Left renal pelvis (tissue), 4 donors: Measurements from ENCODE around the gene PTGES3L. TPM values are rescaled to one million over a fixed set of nuclear protein-coding genes. Genes with fewer than 3 reads are reported as not detected.
"Not testable (repeated sequence)": the region's sequence is repeated elsewhere in the genome, so short reads cannot be mapped to it uniquely, and the experiment has no call there.

Source experiments
- DNase-seq, 4 donors: peaks; one replicate each; pipeline ENCODE4 v3.0.0-alpha.2; 2013; ENCODE audit warnings: low read depth in 4 of 4, low spot score in 3 of 4
- polyA plus RNA-seq, 4 donors: library from polyadenylated mRNA; unstranded; fragments of 120-200 nt; gene quantifications; one replicate each; pipeline ENCODE4 v1.2.1, GENCODE V29; 2013; ENCODE audit not compliant: insufficient read length in 4 of 4

The PTGES3L gene
- polyA plus RNA-seq, 4 donors, result 1.00 to 3.0 (median 1.9) TPM

GRCh38 chr17:42985225-42985624, 5.3 kb upstream of the PTGES3L start:
- no peak for DNase-seq

GRCh38 chr17:42982266-42982665, 2.4 kb upstream of the PTGES3L start:
- DNase-seq, result no peak

DNA sequence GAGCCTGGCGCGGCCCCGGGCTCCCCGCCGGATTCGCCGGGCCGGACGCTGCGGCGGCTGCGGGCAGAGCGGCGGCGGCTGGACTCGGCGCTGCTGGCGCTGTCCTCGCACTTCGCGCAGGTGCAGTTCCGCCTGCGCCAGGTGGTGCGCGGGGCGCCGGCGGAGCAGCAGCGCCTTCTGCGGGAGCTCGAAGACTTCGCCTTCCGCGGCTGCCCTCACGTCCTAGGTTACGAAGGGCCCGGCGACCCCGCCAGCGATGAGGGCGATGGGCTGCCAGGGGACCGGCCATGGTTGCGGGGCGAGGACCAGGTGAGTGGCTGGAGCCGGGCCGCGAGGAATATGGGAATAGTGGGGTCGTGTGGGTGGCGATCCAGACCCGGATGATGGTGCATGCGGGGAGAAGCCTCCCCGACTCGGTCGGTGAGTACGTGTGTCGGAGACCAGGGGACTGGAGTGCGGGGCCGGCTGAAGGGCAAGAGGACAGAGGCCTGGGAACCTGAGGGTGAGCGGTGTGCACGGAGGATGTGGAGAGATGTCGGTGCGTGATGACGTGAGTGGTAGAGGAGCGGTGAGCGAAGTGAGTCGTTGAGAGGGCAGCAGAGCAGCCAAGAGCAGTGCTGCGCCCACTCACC, 1.0 kb upstream of the PTGES3L start:
- DNase-seq, result no peak

DNA sequence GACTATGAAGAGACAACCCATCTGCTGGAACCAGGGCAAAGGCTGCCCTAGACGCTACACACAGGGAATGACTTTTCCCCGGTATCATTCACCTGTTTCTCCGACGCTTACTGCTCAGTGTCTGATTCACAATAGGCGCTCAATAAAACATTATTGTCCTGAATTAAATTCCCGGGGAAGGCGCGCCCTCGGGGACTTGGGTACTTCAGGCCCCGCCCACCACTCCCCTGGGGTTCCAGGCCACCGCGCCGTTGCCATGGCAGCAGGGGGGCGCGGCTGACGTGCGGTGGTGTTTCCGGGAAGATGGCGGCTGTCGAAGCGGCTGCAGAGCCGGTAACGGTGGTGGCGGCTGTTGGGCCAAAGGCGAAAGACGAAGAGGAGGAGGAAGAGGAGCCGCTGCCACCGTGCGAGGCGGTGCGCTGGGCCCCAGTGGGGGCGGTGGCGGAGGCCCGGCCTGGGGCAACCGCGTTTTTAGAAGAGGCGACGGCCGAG, 440 bp upstream of the PTGES3L start, which contains the start of gene RUNDC1:
Gene RUNDC1 (plus strand): TSS at position 292 of the 492 bp plus-strand sequence. CDS start 12 bp downstream, at position 304.
- peak; percentile 73 to 83 (median 78) for DNase-seq

- DNase-seq, result not testable (repeated sequence)
These were observed 4.2 kb downstream of the PTGES3L start for GRCh38 chr17:42975701-42976100.

- no peak for DNase-seq
These were observed 4.6 kb downstream of the PTGES3L start for GRCh38 chr17:42975265-42975664.

DNA sequence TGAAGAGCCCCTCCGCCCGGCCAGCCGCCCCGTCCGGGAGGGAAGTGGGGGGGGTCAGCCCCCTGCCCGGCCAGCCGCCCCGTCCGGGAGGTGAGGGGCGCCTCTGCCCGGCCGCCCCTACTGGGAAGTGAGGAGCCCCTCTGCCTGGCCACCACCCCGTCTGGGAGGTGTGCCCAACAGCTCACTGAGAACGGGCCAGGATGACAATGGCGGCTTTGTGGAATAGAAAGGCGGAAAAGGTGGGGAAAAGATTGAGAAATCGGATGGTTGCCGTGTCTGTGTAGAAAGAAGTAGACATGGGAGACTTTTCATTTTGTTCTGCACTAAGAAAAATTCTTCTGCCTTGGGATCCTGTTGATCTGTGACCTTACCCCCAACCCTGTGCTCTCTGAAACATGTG, 6.6 kb downstream of the PTGES3L start:
- not testable (repeated sequence) for DNase-seq

GRCh38 chr17:42971589-42971988, 8.3 kb downstream of the PTGES3L start:
- DNase-seq, result no peak

DNA sequence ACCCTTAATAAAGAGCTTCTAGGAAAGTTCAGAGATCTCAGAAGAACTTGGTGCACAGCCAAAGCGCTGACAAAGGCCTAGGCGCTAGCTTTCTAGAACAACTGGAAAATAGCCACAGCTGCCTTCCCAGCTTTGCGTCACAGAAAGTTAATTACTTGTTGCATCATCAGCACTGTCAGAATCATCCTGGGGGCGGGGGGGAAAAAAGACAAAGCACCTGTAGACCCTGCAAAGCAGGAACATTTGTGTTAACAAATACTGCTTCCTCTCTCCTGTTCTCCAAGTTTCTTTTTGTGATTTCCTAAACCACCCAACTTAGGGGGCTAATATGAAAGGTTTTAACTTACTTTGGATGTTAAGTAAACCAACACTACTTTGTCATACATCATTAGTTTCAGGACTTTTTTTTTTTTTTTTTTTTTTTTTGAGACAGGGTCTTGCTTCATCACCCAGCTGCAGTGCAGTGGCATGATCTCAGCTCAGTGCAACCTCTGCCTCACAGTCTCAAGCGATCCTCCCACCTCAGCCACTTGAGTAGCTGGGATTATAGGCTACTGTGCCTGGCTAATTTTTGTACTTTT, 10.8 kb downstream of the PTGES3L start:
- DNase-seq, result no peak

- no peak for DNase-seq
These were observed 12.0 kb downstream of the PTGES3L start for GRCh38 chr17:42967925-42968324.

DNA sequence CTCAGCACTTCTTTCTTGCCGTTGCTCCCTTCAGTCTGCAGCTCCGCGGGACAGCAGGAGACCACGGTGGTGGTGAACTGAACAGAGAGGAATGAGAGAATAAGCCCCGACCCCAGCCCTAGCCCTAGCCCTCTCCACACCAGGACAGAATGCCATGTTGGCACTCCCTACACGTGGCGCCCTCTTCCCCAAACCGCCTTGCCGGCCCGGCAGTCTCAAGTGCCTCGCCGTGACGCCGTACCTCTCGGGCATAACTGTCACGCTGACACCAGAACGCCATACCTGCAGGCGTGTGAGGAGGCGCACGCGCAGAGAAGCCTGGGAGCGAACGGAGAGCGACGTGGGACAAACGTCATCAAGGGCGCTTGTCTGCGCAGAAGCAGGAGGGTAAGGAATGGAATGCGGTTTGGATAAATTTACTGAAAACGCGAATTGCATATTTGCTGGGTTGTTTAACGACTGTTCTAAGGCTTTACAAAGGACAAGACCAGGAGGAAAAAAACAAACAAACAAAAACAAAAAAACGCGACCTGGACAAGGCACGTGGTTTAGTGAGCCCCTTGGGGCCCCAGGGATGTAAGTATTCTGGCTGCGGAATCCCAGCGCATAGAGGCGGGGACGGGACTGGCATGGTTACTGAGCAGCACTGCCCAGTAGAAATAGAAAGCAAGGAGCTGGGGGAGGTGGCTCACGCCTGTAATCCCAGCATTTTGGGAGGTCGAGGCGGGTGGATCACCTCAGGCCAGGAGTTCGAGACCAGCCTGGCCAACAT, 15.5 kb downstream of the PTGES3L start, which contains the start of gene AARSD1:
Gene AARSD1 (minus strand): TSS at position 294 of the 772 bp plus-strand sequence. CDS start 14 bp downstream, at position 280.
- DNase-seq, result peak; percentile 84 to 94 (median 89)

- no peak for DNase-seq
These were observed 26.2 kb downstream of the PTGES3L start for GRCh38 chr17:42953669-42954068.

DNA sequence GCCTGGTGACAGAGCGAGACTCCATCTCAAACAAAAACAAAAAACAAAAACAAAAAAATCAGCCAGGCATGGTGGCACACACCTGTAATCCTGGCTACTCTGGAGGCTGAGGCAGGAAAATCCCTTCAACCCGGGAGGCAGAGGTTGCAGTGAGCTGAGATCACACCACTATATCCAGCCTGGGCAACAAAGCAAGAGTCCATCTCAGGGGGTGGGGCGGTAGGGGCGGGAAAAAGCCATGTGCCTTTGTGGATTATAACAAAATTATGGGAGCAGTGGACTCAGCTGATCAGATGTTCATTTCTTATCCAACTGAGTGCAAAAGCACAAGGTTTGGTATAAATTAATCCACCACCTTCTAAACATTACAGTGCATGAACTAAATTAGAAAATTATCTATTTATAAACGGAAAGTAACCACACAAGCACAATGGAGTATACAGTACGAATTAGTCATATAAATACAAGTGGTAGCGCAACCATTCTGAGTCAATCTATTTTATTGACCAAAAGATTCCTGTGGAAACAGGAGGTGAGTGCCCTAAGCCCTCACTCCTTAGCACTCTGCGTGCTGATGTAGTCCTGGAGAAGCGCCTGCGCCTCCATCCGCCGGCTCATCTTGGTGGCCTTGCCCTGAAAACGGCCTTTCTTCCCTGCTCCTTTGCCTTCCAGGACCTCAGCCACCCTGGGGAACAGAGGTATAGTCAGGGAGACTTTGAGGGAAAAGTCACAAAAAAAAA, 29.7 kb downstream of the PTGES3L start:
- DNase-seq, result no peak

DNA sequence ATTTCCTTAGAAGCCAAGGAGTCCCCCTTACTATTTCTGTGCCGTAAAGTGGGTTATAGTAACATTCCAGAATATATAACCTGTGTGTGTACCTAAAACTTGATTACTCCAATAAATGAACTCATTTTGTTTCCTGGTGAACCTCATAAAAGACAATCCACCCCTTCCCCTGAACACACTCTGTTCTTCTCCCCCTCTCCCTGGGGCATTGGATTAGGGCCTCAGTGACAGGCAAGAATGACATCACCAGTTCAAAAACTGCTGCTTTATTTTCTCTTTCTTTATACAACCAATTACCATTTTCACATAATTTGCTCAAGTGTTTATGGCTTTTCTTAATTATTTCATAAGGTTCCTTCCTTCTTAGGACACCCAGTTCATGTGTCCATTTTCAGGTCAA, 33.1 kb downstream of the PTGES3L start:
- no peak for DNase-seq

DNA sequence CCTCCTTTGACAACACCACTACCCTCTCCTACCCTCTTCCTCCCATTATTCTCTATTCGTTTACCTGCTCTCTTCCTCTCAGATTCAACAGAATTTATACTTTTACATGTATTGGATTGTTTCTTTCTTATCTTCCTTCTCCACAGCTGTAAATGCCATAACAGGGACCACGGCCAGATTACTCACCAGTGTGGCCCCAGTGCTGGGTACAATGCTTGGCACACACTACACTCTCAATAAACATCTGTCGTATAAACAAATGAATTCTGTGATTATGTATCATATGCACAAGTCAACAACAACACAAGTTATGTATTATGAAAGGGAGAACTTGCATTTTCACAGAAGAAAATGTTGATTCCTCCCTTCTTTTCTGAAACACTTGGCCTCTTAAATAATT, 35.7 kb downstream of the PTGES3L start:
- no peak for DNase-seq

GRCh38 chr17:42937712-42938596, 41.9 kb downstream of the PTGES3L start:
- peak in 2 of 4 donors; percentile 26 to 40 for DNase-seq

DNA sequence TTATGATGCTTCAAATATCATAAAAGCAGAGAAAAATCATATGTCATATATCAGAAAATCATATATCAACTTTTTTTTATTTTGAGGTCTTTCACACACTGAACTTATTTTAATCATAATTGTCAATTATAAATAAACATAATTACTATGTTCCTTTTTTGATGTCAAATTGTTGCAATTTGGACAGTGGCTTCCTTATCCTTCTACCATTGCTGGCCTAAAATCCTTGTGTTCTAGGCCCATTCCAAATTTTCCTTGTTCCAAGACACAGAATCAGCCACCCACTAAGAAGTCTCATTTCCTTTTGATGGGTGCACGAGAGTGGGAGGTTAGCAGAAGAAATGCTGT, 50.4 kb downstream of the PTGES3L start:
- no peak for DNase-seq

GRCh38 chr17:42928714-42929496, 51.0 kb downstream of the PTGES3L start:
- peak in 2 of 4 donors; percentile 32 to 39 for DNase-seq

DNA sequence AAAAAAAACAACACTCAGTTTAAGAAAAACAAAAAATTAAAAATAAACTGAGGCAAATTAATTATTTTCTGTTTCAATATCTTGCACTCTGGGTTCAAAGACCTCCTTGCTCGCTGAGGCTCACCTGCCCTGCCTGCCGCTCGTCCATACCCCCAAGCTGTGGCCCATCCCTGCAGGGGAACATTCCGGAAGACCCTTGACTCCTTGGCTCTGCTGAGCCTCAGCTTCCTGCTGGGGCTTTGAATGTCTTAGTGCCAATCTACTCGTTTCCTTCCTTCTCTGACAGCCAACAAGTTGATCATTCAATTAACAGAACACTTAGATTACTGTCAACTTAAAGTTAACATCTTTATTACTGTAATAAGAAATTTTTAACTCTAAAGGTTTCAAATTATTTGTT, 55.0 kb downstream of the PTGES3L start:
- no peak for DNase-seq
